Suppressor macrophage (primary cell): ENCODE measurements around the gene RSAD2.

ENCODE experiments used
- DNase-seq, 4 experiments: peaks; one replicate each; pipeline ENCODE4 v3.0.0-alpha.2; 2020 to 2022

RSAD2 gene

GRCh38 chr2:6908291-6908690 lies 30.7 kb downstream of the RSAD2 start:
- DNase-seq, result no peak

GRCh38 chr2:6909431-6910385 lies 32.1 kb downstream of the RSAD2 start:
- peak in 3 of 4 experiments; percentile 3 to 38 (median 19) for DNase-seq

- no peak for DNase-seq
Observed at GRCh38 chr2:6911721-6912120, 34.1 kb downstream of the RSAD2 start.

GRCh38 chr2:6913415-6914157 lies 36.0 kb downstream of the RSAD2 start:
- no peak for DNase-seq

GRCh38 chr2:6914828-6915227 lies 37.3 kb downstream of the RSAD2 start:
- DNase-seq, result no peak

- no peak for DNase-seq
Observed at GRCh38 chr2:6915399-6915798, 37.8 kb downstream of the RSAD2 start.

GRCh38 chr2:6916224-6916623 lies 38.6 kb downstream of the RSAD2 start:
- DNase-seq, result no peak

GRCh38 chr2:6916736-6917070 lies 39.1 kb downstream of the RSAD2 start:
- no peak for DNase-seq

GRCh38 chr2:6917071-6917760 lies 39.6 kb downstream of the RSAD2 start, which contains the start of gene RNF144A:
Gene RNF144A (plus strand): TSS chr2:6917412. CDS start chr2:6996927, 79,515 bp downstream.
- peak; percentile 76 to 93 (median 88) for DNase-seq

GRCh38 chr2:6917761-6918421 lies 40.3 kb downstream of the RSAD2 start:
- DNase-seq, result peak in 3 of 4 experiments; percentile 21 to 30 (median 25)

- no peak for DNase-seq
Observed at GRCh38 chr2:6919901-6920742, 42.5 kb downstream of the RSAD2 start.

GRCh38 chr2:6920743-6921064 lies 43.1 kb downstream of the RSAD2 start:
- no peak for DNase-seq

- DNase-seq, result no peak
Observed at GRCh38 chr2:6921321-6921922, 43.8 kb downstream of the RSAD2 start.

GRCh38 chr2:6922201-6922656 lies 44.7 kb downstream of the RSAD2 start:
- no peak for DNase-seq

- DNase-seq, result no peak
Observed at GRCh38 chr2:6923319-6923718, 45.7 kb downstream of the RSAD2 start.

GRCh38 chr2:6924101-6924923 lies 46.7 kb downstream of the RSAD2 start:
- no peak for DNase-seq

GRCh38 chr2:6924924-6925409 lies 47.4 kb downstream of the RSAD2 start:
- no peak for DNase-seq

- no peak for DNase-seq
Observed at GRCh38 chr2:6926071-6926732, 48.6 kb downstream of the RSAD2 start.

- no peak for DNase-seq
Observed at GRCh38 chr2:6927186-6927585, 49.6 kb downstream of the RSAD2 start.
